Fibroblast of skin of left quadriceps (primary cell): ENCODE data around the gene ELL2.
A peak's percentile ranks its signal among the peaks of the same experiment; 100 is the strongest.
"Not testable (repeated sequence)": the region's sequence is repeated elsewhere in the genome, so short reads cannot be mapped to it uniquely, and the experiment has no call there.

ENCODE experiments used
- DNase-seq, 2 experiments: peaks; one replicate each; pipeline ENCODE4 v3.0.0-alpha.2; 2013; ENCODE audit warnings: low read depth in 2 of 2

Gene ELL2

GRCh38 chr5:95880081-95880926 is 81.3 kb downstream of the ELL2 start:
- DNase-seq, result no peak

GRCh38 chr5:95879661-95880060 is 82.0 kb downstream of the ELL2 start:
- no peak for DNase-seq

- DNase-seq, result no peak
These were observed 83.0 kb downstream of the ELL2 start for GRCh38 chr5:95878417-95879323.

GRCh38 chr5:95876782-95877181 is 84.9 kb downstream of the ELL2 start:
- no peak for DNase-seq

- DNase-seq, result no peak
These were observed 87.4 kb downstream of the ELL2 start for GRCh38 chr5:95874246-95874645.

- no peak for DNase-seq
These were observed 88.3 kb downstream of the ELL2 start for GRCh38 chr5:95873351-95873750.

GRCh38 chr5:95872346-95873268 is 89.0 kb downstream of the ELL2 start:
- no peak for DNase-seq

GRCh38 chr5:95871146-95871806 is 90.4 kb downstream of the ELL2 start:
- DNase-seq, result no peak

- DNase-seq, result no peak
These were observed 91.5 kb downstream of the ELL2 start for GRCh38 chr5:95870105-95870672.

GRCh38 chr5:95869173-95869855 is 92.3 kb downstream of the ELL2 start:
- not testable (repeated sequence) for DNase-seq

GRCh38 chr5:95868136-95868535 is 93.5 kb downstream of the ELL2 start:
- no peak for DNase-seq

- no peak for DNase-seq
These were observed 95.1 kb downstream of the ELL2 start for GRCh38 chr5:95866435-95867040.

GRCh38 chr5:95864944-95865504 is 96.6 kb downstream of the ELL2 start:
- DNase-seq, result no peak

GRCh38 chr5:95864456-95864855 is 97.2 kb downstream of the ELL2 start:
- no peak for DNase-seq

GRCh38 chr5:95863383-95863757 is 98.3 kb downstream of the ELL2 start:
- DNase-seq, result peak; percentile 56 to 59

- DNase-seq, result no peak
These were observed 98.8 kb downstream of the ELL2 start for GRCh38 chr5:95862671-95863382.

GRCh38 chr5:95861864-95862561 is 99.6 kb downstream of the ELL2 start:
- DNase-seq, result peak in 1 of 2 experiments; percentile 34

GRCh38 chr5:95861221-95861863 is 100.3 kb downstream of the ELL2 start:
- DNase-seq, result peak; percentile 95
